B cell (primary cell): ENCODE results near the gene PAK3. TPM values are rescaled to one million over a fixed set of nuclear protein-coding genes. Genes with fewer than 3 reads are reported as not detected.

Experiments
- ATAC-seq: fragments of 200-7000 bp; cut with Tn5 transposase; one replicate; pipeline ENCODE4 v1.10.0; 2021; ENCODE audit warnings: low read depth, mild to moderate bottlenecking, moderate number of reproducible peaks, moderate library complexity
- CTCF ChIA-PET: fragments of 350-600 bp; sonication (Branson Sonifier 250); formaldehyde crosslinking; loops from one replicate; lab custom pipeline; 2021; ENCODE audit warnings: antibody characterized with exemption, inconsistent platforms; lab: Charles Lee
- POLR2A ChIA-PET: fragments of 350-600 bp; sonication (Branson Sonifier 250); formaldehyde crosslinking; loops from one replicate; lab custom pipeline; 2021; ENCODE audit warnings: antibody characterized with exemption; lab: Charles Lee
- DNase-seq: peaks from one replicate; pipeline ENCODE4 v3.0.0; 2013
- H2AFZ ChIP-seq: 2 replicates; pipeline ENCODE4 v1.6.1; 2012; ENCODE audit warnings: mild to moderate bottlenecking, low read depth, low read length; ENCODE audit not compliant: insufficient read depth, poor library complexity, severe bottlenecking
- H3K27ac ChIP-seq, 2 donors: 1 replicate in 1 of 2; 2 replicates in 1 of 2; pipeline ENCODE4 v1.5.1; 2012 to 2013; ENCODE audit warnings: low read length in 2 of 2, mild to moderate bottlenecking in 2 of 2, moderate library complexity in 1 of 2
- H3K27me3 ChIP-seq, 4 experiments: fragments of 200-600 bp in 1 of 4; sonication (generic) in 1 of 4; replicated peaks in 1 of 4; 1 replicate in 2 of 4; 2 replicates in 2 of 4; pipeline versions ENCODE4 v1.6.1 to v1.7.0; 2013 to 2016; ENCODE audit warnings: low read length in 3 of 4, mild to moderate bottlenecking in 2 of 4, mixed read lengths in 1 of 4, moderate library complexity in 1 of 4; ENCODE audit not compliant: insufficient read depth in 4 of 4, control insufficient read depth in 3 of 4; ENCODE audit errors: control extremely low read depth in 1 of 4
- H3K36me3 ChIP-seq, 2 experiments: replicated peaks in 1 of 2; 1 replicate in 1 of 2; 2 replicates in 1 of 2; pipeline versions ENCODE4 v1.6.1 to v1.7.1; 2013; ENCODE audit warnings: low read length in 1 of 2; ENCODE audit not compliant: insufficient read depth in 2 of 2, control insufficient read depth in 1 of 2; ENCODE audit errors: control extremely low read depth in 1 of 2, extremely low read depth in 1 of 2
- H3K4me1 ChIP-seq, 2 donors: fragments of 200-600 bp in 1 of 2; sonication (generic) in 1 of 2; 1 replicate in 1 of 2; 2 replicates in 1 of 2; pipeline versions ENCODE4 v1.5.1 to v1.6.1; 2013 to 2017; ENCODE audit warnings: low read length in 2 of 2; ENCODE audit not compliant: control insufficient read depth in 2 of 2, insufficient read depth in 2 of 2
- H3K4me2 ChIP-seq: replicated peaks from 2 replicates; pipeline ENCODE3; 2012; ENCODE audit warnings: mild to moderate bottlenecking, low read depth, low read length; ENCODE audit not compliant: poor library complexity, severe bottlenecking
- H3K4me3 ChIP-seq, 5 experiments: fragments of 200-600 bp in 1 of 5; sonication (generic) in 1 of 5; 1 replicate in 3 of 5; 2 replicates in 2 of 5; pipeline versions ENCODE4 v1.5.1 to v1.7.0; 2011 to 2016; ENCODE audit warnings: low read length in 4 of 5, mild to moderate bottlenecking in 4 of 5, low read depth in 2 of 5, control low read depth in 1 of 5, moderate library complexity in 1 of 5; ENCODE audit not compliant: insufficient read depth in 1 of 5; ENCODE audit errors: control extremely low read depth in 1 of 5, extremely low read depth in 1 of 5
- H3K79me2 ChIP-seq: fragments of 200-600 bp; sonication (generic); one replicate; pipeline ENCODE4 v1.6.0; 2016; ENCODE audit warnings: low read length; ENCODE audit not compliant: control insufficient read depth, insufficient read depth
- H3K9ac ChIP-seq: fragments of 200-600 bp; sonication (generic); 2 replicates; pipeline ENCODE4 v1.6.1; 2017; ENCODE audit warnings: mild to moderate bottlenecking, low read length, moderate library complexity
- H3K9me3 ChIP-seq, 3 donors: one replicate each; pipeline versions ENCODE4 v1.6.1 to v1.7.1; 2013; ENCODE audit warnings: low read length in 2 of 3; ENCODE audit not compliant: control insufficient read depth in 2 of 3, insufficient read depth in 1 of 3; ENCODE audit errors: control extremely low read depth in 1 of 3
- H4K20me1 ChIP-seq: 2 replicates; pipeline ENCODE4 v1.6.0; 2012; ENCODE audit warnings: mild to moderate bottlenecking, low read length; ENCODE audit not compliant: insufficient read depth, control insufficient read depth, poor library complexity, severe bottlenecking
- H3K27ac Mint-ChIP-seq: one replicate; pipeline ENCODE4 v1.8.0; 2021; ENCODE audit warnings: mixed read lengths
- H3K27me3 Mint-ChIP-seq: one replicate; pipeline ENCODE4 v1.8.0; 2021; ENCODE audit warnings: mixed read lengths
- H3K4me1 Mint-ChIP-seq: one replicate; pipeline ENCODE4 v1.8.0; 2021; ENCODE audit warnings: mixed read lengths
- H3K4me3 Mint-ChIP-seq: one replicate; pipeline ENCODE4 v1.8.0; 2021; ENCODE audit warnings: mixed read lengths
- H3K9me3 Mint-ChIP-seq: one replicate; pipeline ENCODE4 v1.8.0; 2022; ENCODE audit warnings: mixed read lengths; ENCODE audit not compliant: insufficient read depth
- CTCF ChIP-seq: fragments of 200-600 bp; IDR thresholded peaks from one replicate; pipeline ENCODE4 v1.8.0; 2022; ENCODE audit warnings: antibody characterized with exemption, mild to moderate bottlenecking
- EZH2 ChIP-seq: IDR thresholded peaks from 2 replicates; pipeline ENCODE4 v1.6.1; 2012; ENCODE audit warnings: borderline replicate concordance, low read depth, mild to moderate bottlenecking, moderate library complexity, low read length; ENCODE audit not compliant: insufficient read depth, poor library complexity, severe bottlenecking
- WGBS: methylation state at CpG from one replicate; pipeline ENCODE4 v1.1.5; 2013; ENCODE audit warnings: missing lambda C conversion rate; ENCODE audit not compliant: insufficient coverage; 5-methylcytosine and 5-hydroxymethylcytosine counted together
- intact Hi-C: fragments of 100-400 bp; cut with micrococcal nuclease; formaldehyde crosslinking; loops from one replicate; pipeline ENCODE4 v1.10.0; 2022
- polyA plus RNA-seq: library from polyadenylated mRNA; depleted of rRNA; stranded (reverse); fragments of >200 nt; gene quantifications from 2 replicates; pipeline ENCODE4 v1.2.3, GENCODE V29; 2012
- total RNA-seq, 2 donors: library from RNA; stranded (reverse); fragments of 120-200 nt in 1 of 2; gene quantifications; 1 replicate in 1 of 2; 2 replicates in 1 of 2; pipeline versions ENCODE4 v1.2.3 to v1.2.4, GENCODE V29; 2013 to 2022

PAK3 gene
- total and polyA plus RNA-seq, 2 donors (not counting 1 experiment from before 2014, with no cell fraction given), result 0.17 TPM; not detected in 1

- no peak overlapping the region for H3K4me3 ChIP-seq
- Mint-ChIP-seq H3K4me3 (no peak overlapping the region), H3K27ac (no peak overlapping the region), H3K4me1 (no peaks in the 10 kb centered on the region), H3K27me3 (no peaks in the 10 kb centered on the region), H3K9me3 (no peaks in the 10 kb centered on the region)
- no CpG with 5 or more reads among the region's 1 CpG for WGBS
- H2AFZ ChIP-seq, result no peak overlapping the region
- no peaks in the 10 kb centered on the region for H4K20me1 ChIP-seq
- ChIA-PET CTCF (interaction anchor here (0.8 kb wide), 1 partner anchor 70 kb away, joined by 3 read pairs; the partner anchor contains the start of gene PAK3), POLR2A (no interaction called here)
- no peaks in the 10 kb centered on the region for H3K36me3 ChIP-seq
- no peak overlapping the region for H3K9ac ChIP-seq
- intact Hi-C loops, result no loop called here
- H3K27me3 ChIP-seq, result no peaks in the 10 kb centered on the region
- no peak for ATAC-seq
- H3K79me2 ChIP-seq, result no peaks in the 10 kb centered on the region
- no peak for DNase-seq
- H3K4me2 ChIP-seq, result no peak overlapping the region
- no peaks in the 10 kb centered on the region for H3K9me3 ChIP-seq
- H3K27ac ChIP-seq, result no peak overlapping the region
- no peaks in the 10 kb centered on the region for H3K4me1 ChIP-seq
- no peak for TF ChIP-seq CTCF
- no peak for TF ChIP-seq EZH2
These were observed 69.9 kb downstream of the PAK3 start for GRCh38 chrX:111165902-111166301.

GRCh38 chrX:111167334-111167733 is 71.3 kb downstream of the PAK3 start:
- Histone ChIP-seq H2AFZ (no peak overlapping the region), H3K4me2 (no peak overlapping the region), H3K27me3 (no peaks in the 10 kb centered on the region), H3K9me3 (no peaks in the 10 kb centered on the region), H3K4me1 (no peaks in the 10 kb centered on the region), H3K4me3 (no peak overlapping the region), H3K79me2 (no peaks in the 10 kb centered on the region), H3K36me3 (no peaks in the 10 kb centered on the region), H3K27ac (no peak overlapping the region), H4K20me1 (no peaks in the 10 kb centered on the region), H3K9ac (no peak overlapping the region)
- DNase-seq (no peak), ATAC-seq (no peak)
- Mint-ChIP-seq H3K27ac (no peak overlapping the region), H3K4me1 (no peaks in the 10 kb centered on the region), H3K27me3 (no peaks in the 10 kb centered on the region), H3K9me3 (no peaks in the 10 kb centered on the region), H3K4me3 (no peak overlapping the region)
- ChIA-PET CTCF (no interaction called here), POLR2A (no interaction called here)
- TF ChIP-seq EZH2, result no peak
- TF ChIP-seq CTCF, result no peak
- intact Hi-C loops, result no loop called here
- no CpG with 5 or more reads among the region's 3 CpGs for WGBS
